Aortic smooth muscle cell (primary cell): ENCODE results near the gene FUZ. TPM values are rescaled to one million over a fixed set of nuclear protein-coding genes. Genes with fewer than 3 reads are reported as not detected.

Experiments
- total RNA-seq: library from RNA; depleted of rRNA; stranded (reverse); fragments of >200 nt; gene quantifications from 2 replicates; pipeline ENCODE4 v1.2.3, GENCODE V29; 2014

Gene FUZ, protein sequence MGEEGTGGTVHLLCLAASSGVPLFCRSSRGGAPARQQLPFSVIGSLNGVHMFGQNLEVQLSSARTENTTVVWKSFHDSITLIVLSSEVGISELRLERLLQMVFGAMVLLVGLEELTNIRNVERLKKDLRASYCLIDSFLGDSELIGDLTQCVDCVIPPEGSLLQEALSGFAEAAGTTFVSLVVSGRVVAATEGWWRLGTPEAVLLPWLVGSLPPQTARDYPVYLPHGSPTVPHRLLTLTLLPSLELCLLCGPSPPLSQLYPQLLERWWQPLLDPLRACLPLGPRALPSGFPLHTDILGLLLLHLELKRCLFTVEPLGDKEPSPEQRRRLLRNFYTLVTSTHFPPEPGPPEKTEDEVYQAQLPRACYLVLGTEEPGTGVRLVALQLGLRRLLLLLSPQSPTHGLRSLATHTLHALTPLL
- total RNA-seq: 24.3 and 25.8 TPM in 2 replicates

DNA sequence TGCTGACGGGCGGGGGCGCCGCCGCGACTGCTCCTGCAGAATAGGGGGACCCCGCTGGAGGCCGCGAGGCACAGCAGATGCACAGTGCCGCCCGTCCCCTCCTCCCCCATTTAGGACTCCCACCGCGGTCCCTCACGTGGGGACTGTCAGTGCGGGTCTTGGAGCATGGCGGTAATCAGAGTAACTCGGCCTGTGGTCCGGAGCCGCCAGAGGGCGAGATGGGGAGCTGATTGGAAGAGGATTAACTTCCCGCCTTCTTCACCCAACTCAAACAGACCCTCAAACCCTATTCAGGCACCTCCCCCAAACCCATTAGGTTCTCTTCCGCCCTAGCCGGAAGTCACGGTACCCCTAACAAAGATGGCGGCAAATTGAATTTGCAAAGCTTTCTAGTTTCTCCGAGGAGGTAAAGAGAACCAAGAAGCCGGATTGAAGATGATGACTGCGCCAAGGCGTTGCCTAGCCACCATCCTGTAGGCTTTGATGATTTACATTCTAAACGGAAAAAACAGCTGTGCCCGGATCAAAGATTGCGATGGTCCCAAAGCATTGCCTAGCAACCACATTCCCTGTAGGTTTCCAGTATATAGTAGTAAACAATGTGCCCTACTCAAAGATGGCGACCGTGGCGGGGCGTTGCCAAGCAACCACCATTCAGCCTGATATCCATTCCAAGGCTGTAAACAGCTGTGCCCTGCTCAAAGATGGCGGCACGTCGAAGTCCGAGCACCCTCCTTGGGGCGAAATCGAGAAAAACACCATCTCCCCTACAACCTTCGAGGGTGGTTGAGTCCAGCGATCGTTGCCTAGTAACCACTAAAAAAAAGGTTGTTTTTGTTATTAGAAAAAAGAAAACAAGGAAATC lies at the start of gene FUZ:
Gene FUZ, minus strand, starts transcription at position 296 of the 865 bp plus-strand sequence. Its CDS starts 186 bp downstream, at position 110.

DNA sequence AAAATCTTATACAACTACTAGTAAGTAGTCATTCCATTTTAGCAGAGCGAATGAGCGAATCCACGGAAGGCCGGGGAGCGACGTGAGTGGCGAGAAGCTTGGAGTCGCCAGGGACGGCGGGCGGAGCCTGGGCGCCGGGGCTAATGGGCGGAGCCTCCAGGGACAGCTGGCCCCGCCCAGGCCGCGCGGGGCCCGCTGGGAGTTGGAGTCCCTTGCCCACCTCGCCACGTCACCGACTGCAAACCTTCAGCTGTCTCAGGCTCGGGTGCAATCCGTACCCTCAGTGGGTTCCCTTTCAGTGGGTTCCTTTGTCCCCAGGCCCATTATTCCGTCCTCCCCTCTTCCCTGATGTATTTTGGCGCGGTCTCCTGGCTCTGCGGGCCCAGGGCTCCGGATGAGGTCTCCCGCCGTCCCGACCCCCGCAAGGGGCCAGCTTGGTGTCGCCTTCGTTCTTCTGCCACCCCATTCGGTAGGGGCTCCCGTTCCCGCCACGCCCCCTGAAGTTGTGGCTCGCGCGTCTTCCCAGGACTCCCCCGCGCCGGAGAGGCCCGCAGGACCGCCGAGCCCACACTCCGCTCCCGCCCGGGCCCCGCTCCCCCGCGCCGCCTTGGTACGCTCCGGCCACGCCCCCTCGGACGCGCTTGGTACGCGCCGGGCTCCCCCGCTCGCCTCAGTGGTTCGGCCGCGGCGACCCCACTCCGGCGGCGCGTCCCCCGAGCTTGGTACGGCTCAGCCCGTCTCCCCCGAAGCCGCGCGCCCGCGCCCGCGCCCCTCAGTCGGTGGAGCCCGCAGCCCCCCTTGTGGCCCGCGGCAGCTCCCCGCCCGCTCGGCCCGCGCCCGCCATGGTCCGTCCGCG lies 37.6 kb upstream of the FUZ start, which contains the start of gene PTOV1:
Gene PTOV1, plus strand, starts transcription at position 673 of the 856 bp plus-strand sequence.

DNA sequence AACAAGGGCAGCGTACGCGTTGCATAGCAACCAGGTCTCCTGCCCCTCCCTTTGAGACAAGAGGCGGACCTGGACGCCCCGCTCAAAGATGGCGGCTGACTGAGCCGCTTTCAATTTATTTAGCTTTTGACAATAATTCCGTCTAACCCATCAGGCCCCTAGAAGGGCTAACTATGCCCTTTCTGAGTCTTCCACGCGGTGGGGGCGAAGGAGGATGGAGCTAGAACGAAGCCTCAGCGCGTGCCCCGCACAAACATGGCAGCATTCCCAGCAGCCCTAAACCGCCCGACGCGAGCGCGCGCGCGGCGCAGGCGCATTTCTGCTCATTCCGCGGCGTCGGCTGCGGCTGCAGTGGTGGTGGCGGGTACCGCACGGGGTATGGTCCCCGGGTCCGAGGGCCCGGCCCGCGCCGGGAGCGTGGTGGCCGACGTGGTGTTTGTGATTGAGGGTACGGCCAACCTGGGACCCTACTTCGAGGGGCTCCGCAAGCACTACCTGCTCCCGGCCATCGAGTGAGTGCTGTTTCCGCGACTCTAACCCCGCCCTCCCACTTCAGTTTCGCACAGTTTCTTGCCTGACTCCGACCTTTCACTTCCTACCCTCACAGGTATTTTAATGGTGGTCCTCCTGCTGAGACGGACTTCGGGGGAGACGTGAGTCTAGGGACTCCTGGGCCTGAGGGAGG lies 5.0 kb upstream of the FUZ start, which contains the start of gene MED25:
Gene MED25, plus strand, starts transcription at position 326 of the 685 bp plus-strand sequence. Its CDS starts 53 bp downstream, at position 379.

DNA sequence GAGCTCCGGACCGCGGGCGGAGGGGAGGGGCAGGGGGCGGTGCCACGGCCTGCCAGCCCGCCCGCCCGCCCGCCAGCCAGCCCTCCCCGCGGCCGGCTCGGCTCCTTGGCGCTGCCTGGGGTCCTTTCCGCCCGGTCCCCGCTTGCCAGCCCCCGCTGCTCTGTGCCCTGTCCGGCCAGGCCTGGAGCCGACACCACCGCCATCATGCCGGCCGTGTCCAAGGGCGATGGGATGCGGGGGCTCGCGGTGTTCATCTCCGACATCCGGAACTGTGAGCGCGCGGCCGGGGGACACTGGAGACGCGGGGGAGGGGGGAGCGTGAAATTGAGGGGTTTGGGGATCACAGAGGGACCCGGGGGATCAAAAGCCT lies 46.2 kb downstream of the FUZ start, which contains the start of gene AP2A1:
Gene AP2A1, plus strand, starts transcription at position 72 of the 370 bp plus-strand sequence. Its CDS starts 133 bp downstream, at position 205.

DNA sequence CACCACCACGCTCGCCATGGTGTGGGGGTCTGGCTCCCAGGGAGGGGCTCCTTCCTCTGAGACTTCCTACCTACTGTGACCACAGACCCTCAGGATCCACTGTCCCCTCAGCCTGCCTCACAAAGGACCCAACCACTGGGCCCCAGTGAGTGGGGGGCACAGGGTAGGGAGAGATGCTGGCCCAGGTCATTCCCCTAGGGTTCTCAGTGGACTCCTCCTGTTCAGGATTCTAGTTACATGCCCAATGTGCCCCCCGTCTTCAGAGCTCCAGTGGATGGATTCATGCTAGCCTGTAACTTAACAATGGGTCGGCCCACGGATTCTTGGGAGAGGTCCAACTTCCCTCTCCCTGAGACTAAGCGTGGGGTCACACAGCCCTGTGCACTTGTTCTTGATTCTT lies 49.9 kb downstream of the FUZ start, which contains the start of gene TSKS:
Gene TSKS, minus strand, starts transcription at position 77 of the 400 bp plus-strand sequence. Its CDS starts 59 bp downstream, at position 18.

Other genes starting within 250 kb of the FUZ start
- 81.4 and 103 TPM in 2 replicates for gene NOSIP, start 232.7 kb downstream of the FUZ start, total RNA-seq
- gene PRRG2, start 232.0 kb downstream of the FUZ start, total RNA-seq: 0.25 and 0.92 TPM in 2 replicates
- gene PRR12, start 222.1 kb downstream of the FUZ start, total RNA-seq: 2.1 and 3.0 TPM in 2 replicates
- 44.3 and 46.8 TPM in 2 replicates for gene RRAS, start 173.1 kb downstream of the FUZ start, total RNA-seq
- 11.1 and 13.1 TPM in 2 replicates for gene SCAF1, start 171.1 kb downstream of the FUZ start, total RNA-seq
- 61.1 and 65.4 TPM in 2 replicates for gene IRF3, start 147.4 kb downstream of the FUZ start, total RNA-seq
- gene BCL2L12, start 147.4 kb downstream of the FUZ start, total RNA-seq: 2.2 and 4.0 TPM in 2 replicates
- 271 and 406 TPM in 2 replicates for gene PRMT1, start 136.0 kb downstream of the FUZ start, total RNA-seq
- 0.25 and 0.40 TPM in 2 replicates for gene ADM5, start 123.7 kb downstream of the FUZ start, total RNA-seq
- gene CPT1C, start 122.2 kb downstream of the FUZ start, total RNA-seq: 10.4 and 21.8 TPM in 2 replicates
- gene TSKS, start 50.0 kb downstream of the FUZ start, total RNA-seq: 0.06 and 0.13 TPM in 2 replicates
- 78.3 and 86.3 TPM in 2 replicates for gene AP2A1, start 46.3 kb downstream of the FUZ start, total RNA-seq
- 16.5 and 16.6 TPM in 2 replicates for gene MED25, start 5.0 kb upstream of the FUZ start, total RNA-seq
- gene PTOV1, start 37.9 kb upstream of the FUZ start, total RNA-seq: 51.7 and 55.0 TPM in 2 replicates
- 52.4 and 58.9 TPM in 2 replicates for gene PNKP, start 54.3 kb upstream of the FUZ start, total RNA-seq
- gene AKT1S1, start 64.1 kb upstream of the FUZ start, total RNA-seq: 11.0 and 12.4 TPM in 2 replicates
- 9.4 and 12.5 TPM in 2 replicates for gene TBC1D17, start 64.4 kb upstream of the FUZ start, total RNA-seq
- 0.13 and 0.56 TPM in 2 replicates for gene IL4I1, start 83.6 kb upstream of the FUZ start, total RNA-seq
- gene ATF5, start 115.9 kb upstream of the FUZ start, total RNA-seq: 2.9 and 3.1 TPM in 2 replicates
- 21.2 and 23.6 TPM in 2 replicates for gene NUP62, start 116.2 kb upstream of the FUZ start, total RNA-seq
- gene SIGLEC11, start 147.9 kb upstream of the FUZ start, total RNA-seq: not detected in 2 replicates
- 17.0 and 19.8 TPM in 2 replicates for gene VRK3, start 212.1 kb upstream of the FUZ start, total RNA-seq
- gene ZNF473, start 212.7 kb upstream of the FUZ start, total RNA-seq: 6.0 and 6.7 TPM in 2 replicates